HUES6 (cell line): Measurements from ENCODE around the gene ITPR1.

Experiments used
- H3K27ac ChIP-seq: 2 replicates; pipeline ENCODE4 v1.7.0; 2013; ENCODE audit warnings: low read depth, mild to moderate bottlenecking, low read length, inconsistent platforms
- H3K27me3 ChIP-seq: 2 replicates; pipeline ENCODE4 v1.6.1; 2013; ENCODE audit warnings: low read length; ENCODE audit not compliant: control insufficient read depth, insufficient read depth
- H3K36me3 ChIP-seq: 2 replicates; pipeline ENCODE4 v1.6.1; 2013; ENCODE audit warnings: low read length; ENCODE audit not compliant: control insufficient read depth, insufficient read depth
- H3K4me1 ChIP-seq: 2 replicates; pipeline ENCODE4 v1.6.1; 2013; ENCODE audit warnings: low read length; ENCODE audit not compliant: control insufficient read depth, insufficient read depth
- H3K4me3 ChIP-seq: 2 replicates; pipeline ENCODE4 v1.5.1; 2013; ENCODE audit warnings: low read depth, low read length
- H3K9ac ChIP-seq: one replicate; pipeline ENCODE4 v1.6.1; 2013; ENCODE audit warnings: mild to moderate bottlenecking, low read length
- H3K9me3 ChIP-seq: 2 replicates; pipeline ENCODE4 v1.6.1; 2013; ENCODE audit warnings: low read depth, low read length; ENCODE audit not compliant: control insufficient read depth, insufficient read depth

ITPR1 gene

DNA sequence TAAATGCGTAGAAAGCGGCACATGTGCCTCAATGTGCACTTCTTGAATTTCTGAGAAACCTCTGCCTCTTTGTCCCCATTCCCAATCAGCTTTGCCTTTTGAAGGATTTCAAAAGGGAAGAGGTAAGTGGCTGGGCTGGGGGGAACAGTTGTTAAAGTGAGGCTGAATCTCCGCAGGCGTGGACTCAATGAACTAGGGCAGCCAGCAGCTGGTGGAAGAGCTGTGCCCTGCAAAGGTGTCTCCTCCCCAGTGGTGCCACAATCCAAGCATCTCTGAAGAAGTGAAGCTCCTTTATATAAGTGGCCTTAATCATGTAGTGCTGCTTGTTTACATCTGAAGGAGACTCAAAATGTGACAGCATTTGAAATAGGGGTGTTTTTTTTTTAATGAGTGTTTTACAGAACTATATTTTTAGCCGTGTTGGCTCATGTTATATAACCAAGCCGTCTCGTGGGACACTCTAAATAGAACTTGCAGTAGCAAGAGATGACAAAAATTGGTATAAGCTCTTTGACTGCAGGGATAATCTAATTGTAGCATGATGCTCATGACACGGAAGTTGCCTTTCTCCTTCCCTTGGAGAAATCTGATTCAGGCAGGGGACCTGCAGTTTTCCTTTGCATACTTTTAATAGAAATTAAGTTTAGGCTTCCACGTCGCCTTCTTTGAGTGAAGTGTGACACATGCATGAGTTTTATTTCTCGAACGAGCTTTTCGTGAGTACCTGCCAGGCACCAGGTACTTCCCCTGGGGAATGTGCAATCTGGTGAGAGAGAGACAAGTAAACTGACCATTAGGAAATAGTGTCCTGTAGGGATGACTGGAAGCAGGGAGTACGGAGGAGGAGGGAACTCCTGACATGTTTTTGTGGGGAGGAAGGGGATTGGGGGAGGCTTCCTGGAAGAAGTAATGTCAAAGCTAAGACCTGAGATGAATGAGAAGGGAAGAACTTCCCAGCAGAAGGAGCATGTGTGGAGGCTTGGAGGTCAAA lies 306.4 kb downstream of the ITPR1 start:
- H3K9ac ChIP-seq, result no peak overlapping the region
- H3K27me3 ChIP-seq, result no peaks in the 10 kb centered on the region
- H3K9me3 ChIP-seq, result peaks cover 6% of the 10 kb centered on the region; the same call in 1 of the 2 replicates
- no peak overlapping the region for H3K27ac ChIP-seq
- no peaks in the 10 kb centered on the region for H3K36me3 ChIP-seq
- no peaks in the 10 kb centered on the region for H3K4me1 ChIP-seq
- no peak overlapping the region for H3K4me3 ChIP-seq

DNA sequence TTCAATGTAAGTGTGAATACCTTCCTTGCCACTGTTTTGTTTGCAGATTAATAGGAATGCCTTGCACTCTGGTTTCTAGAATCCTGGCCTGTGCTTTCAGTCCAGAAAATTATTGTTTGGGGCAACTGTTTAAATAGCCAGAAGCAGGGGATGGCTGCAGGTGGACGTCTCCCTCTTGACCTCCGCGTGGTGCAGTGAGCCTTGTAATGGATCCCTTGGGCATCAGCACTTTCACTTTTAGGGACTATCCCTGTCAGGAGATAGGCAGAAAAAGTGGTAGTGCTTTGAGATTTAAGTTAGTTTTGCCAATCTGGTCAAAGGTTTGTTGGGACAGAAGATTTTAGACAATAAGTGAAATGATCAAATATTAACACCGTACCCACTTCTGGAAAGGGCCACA lies 307.4 kb downstream of the ITPR1 start:
- Histone ChIP-seq H3K9me3 (peaks cover 6% of the 10 kb centered on the region; the same call in 1 of the 2 replicates), H3K9ac (no peak overlapping the region), H3K27ac (no peak overlapping the region), H3K27me3 (no peaks in the 10 kb centered on the region), H3K4me1 (no peaks in the 10 kb centered on the region), H3K4me3 (no peak overlapping the region), H3K36me3 (no peaks in the 10 kb centered on the region)

DNA sequence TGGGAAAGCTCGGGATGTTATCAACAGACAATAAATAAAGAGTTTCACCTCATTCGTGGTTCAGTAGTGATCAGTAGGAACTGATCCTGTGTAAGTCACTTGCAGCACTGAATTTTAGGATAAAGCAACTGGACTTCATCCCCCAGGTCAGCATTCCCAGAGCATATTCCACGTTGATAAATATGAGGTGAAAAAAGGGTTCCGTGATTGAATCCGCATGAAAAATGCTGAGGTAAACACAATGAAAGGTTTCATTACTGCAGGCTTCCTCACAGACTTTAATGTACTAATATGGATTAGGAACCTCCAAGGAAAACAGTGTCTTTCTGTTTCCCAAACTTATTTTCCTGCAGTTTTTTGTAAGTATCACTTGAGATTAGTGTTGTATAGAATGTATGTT lies 308.7 kb downstream of the ITPR1 start:
- H3K36me3 ChIP-seq, result no peaks in the 10 kb centered on the region

DNA sequence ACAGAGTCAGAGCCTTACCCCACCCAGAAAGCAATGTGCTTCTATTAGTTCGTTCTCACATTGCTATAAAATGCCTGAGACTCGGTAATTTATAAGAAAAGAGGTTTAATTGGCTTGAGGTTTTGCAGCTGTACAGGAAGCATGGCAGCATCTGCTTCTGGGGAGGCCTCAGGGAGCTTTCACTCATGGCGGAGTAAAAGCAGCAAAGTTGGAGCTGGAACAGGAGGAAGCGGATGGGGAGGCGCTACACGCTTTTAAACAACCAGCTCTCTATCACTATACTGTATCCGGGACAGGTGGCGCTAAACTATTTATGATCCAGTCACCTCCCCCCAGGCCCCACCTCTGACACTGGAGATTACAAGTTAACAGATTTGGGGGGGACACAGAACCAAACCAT lies 309.8 kb downstream of the ITPR1 start:
- Histone ChIP-seq H3K36me3 (no peaks in the 10 kb centered on the region), H3K9me3 (no peaks in the 10 kb centered on the region), H3K27ac (no peak overlapping the region), H3K9ac (no peak overlapping the region), H3K4me3 (no peak overlapping the region), H3K4me1 (no peaks in the 10 kb centered on the region), H3K27me3 (no peaks in the 10 kb centered on the region)

More for the DNA sequence above, 308.7 kb downstream of the ITPR1 start:
- H3K4me1 ChIP-seq, result no peaks in the 10 kb centered on the region
- peaks cover 6% of the 10 kb centered on the region; the same call in 1 of the 2 replicates for H3K9me3 ChIP-seq
- H3K27ac ChIP-seq, result no peak overlapping the region
- H3K27me3 ChIP-seq, result no peaks in the 10 kb centered on the region
- H3K4me3 ChIP-seq, result no peak overlapping the region
- H3K9ac ChIP-seq, result no peak overlapping the region

DNA sequence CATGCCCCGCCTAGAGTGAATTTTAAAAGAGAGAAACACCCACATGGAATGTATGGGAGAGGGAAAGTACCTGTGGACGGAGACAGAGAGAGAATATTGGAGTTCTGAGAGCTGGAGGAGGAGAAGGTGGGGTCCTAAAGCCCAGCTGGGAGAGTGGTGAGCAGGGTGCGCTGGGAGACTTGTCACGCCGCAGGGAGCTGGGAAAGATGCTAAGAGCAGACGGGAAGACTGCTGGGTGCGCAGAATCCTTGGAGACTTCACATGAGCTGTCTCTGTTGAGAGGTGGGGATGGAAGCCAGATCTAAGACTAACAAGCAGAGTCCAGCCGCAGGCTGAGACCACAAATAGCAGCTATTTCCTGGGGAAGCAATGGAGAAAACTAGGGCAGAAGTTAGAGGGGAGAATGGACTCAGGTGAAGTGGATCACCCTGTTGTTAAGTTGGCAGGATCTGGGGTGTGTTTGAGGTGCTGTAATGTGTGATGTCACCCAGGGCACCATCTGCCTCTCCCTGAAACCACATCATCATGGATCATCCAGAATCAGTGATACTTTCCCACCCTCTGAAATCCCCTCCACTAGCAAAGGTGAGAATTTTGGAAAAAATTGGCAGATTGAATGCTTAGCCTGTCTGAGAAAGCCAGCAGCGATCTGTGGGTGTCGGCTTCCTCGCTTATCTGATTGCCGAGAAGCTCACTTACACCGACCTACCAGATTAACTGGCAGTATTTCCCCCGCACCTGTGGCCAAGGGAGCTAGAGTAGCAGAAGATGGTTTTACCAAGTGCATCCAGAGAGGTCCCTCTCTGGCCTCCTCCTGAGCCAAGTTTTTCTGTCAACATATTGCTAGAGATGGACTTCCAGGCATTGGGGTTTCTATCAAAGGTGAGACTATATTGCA lies 311.3 kb downstream of the ITPR1 start:
- Histone ChIP-seq H3K4me3 (no peak overlapping the region), H3K9ac (no peak overlapping the region), H3K4me1 (no peaks in the 10 kb centered on the region), H3K27me3 (no peaks in the 10 kb centered on the region), H3K36me3 (no peaks in the 10 kb centered on the region), H3K9me3 (no peaks in the 10 kb centered on the region), H3K27ac (no peak overlapping the region)

DNA sequence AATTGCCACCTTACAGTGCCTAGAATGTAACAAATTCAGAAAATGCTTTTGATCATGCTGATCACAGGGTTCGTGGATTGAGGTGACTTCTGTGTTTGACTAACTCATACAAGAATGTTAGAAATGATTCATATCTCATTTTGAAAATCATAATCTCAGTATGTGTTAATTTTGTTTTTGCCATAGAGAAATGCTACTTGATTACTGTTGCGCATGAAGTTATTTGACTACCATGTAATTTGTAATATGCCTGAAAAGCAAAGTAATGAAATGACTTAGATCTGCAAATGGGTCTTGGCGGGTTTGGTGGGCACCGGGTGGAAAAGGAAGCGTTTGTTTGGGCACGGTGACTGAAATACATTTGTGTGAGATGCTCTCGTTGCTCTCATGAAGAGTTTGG lies 312.5 kb downstream of the ITPR1 start:
- no peaks in the 10 kb centered on the region for H3K27me3 ChIP-seq
- H3K36me3 ChIP-seq, result no peaks in the 10 kb centered on the region
- H3K27ac ChIP-seq, result no peak overlapping the region
- H3K4me3 ChIP-seq, result no peak overlapping the region
- H3K4me1 ChIP-seq, result no peaks in the 10 kb centered on the region
- H3K9ac ChIP-seq, result no peak overlapping the region
- H3K9me3 ChIP-seq, result no peaks in the 10 kb centered on the region

DNA sequence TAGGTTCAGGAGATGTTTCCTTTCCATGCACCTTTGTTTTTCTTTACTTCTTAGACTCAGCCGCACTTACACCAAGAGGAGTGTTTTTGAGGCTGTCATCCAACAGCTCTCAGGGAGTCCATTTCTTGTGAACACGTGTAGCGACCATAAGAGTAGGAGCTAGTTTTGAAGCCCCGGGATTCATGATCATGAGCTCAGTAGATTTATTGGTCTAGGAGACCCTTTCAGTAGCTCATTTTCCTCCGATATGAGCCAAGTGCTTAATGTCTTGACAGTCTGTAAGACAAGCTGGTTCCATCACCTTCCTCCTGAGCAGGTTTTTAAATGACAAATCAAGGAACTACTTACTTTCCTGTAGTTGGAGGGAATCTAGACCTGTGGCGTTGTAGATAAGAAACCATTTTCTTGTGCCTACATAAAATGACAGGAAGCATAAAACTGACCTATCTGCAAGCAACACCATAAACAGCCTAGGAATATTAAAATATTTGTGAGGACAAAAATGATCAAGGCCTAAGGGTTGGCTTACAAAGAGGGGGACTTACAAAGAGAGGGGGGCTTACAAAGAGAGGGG lies 313.5 kb downstream of the ITPR1 start:
- Histone ChIP-seq H3K9ac (no peak overlapping the region), H3K27ac (no peak overlapping the region), H3K27me3 (no peaks in the 10 kb centered on the region), H3K36me3 (no peaks in the 10 kb centered on the region), H3K4me1 (no peaks in the 10 kb centered on the region), H3K9me3 (no peaks in the 10 kb centered on the region), H3K4me3 (no peak overlapping the region)

DNA sequence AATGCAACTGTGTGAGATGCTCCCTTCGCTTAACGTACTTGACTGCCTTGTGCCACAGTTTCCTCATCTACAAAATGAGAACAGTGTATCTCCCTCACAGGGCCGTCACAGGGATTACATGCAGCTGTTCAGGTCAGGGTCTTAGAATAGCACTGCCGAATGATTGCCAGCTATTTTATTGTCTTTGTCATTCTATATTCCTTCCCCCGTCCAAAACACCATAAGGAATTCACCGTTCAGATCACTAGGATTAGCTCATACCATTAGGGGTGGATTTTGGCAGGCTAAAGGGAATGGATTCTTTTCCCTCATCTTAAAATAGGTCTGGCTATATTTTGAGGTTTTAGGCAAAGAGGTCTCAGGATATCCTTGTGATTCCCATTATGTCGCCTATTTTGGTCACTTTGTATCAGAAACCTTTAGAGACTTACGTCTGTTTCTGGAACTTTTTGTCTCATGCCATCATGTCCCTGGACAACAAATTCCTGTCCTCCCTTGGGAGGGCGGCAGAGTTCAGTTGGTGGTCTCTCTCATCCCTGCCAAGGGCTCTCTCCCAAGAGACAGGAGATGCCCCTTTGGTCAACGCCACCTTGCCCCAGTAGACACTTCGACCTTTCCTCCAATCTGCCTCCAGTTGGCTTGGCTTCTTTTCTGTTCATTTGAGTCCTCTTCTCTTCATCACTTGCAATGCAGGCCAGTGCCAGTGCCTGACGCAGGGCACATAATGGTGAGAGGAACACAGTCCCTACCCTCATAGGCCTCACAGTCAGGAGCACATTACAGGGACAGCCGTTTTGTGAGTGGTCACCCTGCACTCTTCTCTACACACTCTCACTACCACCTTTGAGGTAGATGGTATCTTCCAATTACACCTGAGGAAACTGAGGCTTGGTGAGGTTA lies 314.5 kb downstream of the ITPR1 start:
- Histone ChIP-seq H3K4me3 (no peak overlapping the region), H3K9ac (no peak overlapping the region), H3K27ac (no peak overlapping the region), H3K27me3 (no peaks in the 10 kb centered on the region), H3K9me3 (no peaks in the 10 kb centered on the region), H3K36me3 (no peaks in the 10 kb centered on the region), H3K4me1 (no peaks in the 10 kb centered on the region)

DNA sequence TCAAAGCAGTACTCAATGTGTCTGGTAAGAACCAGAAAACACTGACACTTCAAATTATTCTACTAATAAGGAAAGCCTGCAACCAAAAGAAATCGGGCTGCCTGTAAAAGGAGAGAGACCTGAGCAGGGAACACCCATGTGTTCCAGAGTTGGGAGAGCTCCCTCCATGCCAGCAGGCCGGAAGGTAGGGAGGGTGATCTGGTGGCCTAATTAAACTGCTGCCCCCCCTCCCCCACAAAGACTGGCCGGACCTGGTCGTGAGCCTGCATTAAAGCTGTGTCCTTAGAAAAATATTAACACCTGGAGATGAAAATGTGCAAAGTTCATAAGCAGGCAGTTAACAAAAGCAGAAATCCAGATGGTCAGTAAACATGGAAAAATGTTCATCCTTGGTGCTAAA lies 315.5 kb downstream of the ITPR1 start:
- Histone ChIP-seq H3K27ac (no peak overlapping the region), H3K27me3 (no peaks in the 10 kb centered on the region), H3K4me3 (no peak overlapping the region), H3K36me3 (no peaks in the 10 kb centered on the region), H3K9me3 (no peaks in the 10 kb centered on the region), H3K4me1 (peaks cover 1% of the 10 kb centered on the region; the same call in 1 of the 2 replicates), H3K9ac (no peak overlapping the region)

DNA sequence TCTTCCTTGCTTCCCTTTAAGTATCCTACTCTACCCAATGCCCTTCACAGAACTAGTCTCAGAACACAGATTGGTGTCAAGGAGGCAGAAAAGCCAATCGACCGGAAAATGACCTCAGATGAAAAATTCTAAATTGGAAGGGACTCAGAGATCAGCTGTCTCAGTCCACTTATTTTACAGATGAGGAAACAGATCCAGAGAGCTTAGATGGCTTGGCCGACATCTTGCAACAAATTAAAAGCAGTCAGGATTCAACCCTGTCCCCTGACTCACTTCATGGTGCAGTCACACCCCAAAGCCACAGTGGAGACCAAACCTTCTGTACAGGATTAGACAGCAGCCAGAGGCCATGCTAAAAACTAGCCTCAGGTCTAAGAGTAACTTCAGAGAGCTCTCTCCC lies 316.8 kb downstream of the ITPR1 start:
- Histone ChIP-seq H3K27ac (no peak overlapping the region), H3K4me1 (peaks cover 12% of the 10 kb centered on the region; the same call in 1 of the 2 replicates), H3K27me3 (no peaks in the 10 kb centered on the region)

More for the DNA sequence above, 316.8 kb downstream of the ITPR1 start:
- H3K36me3 ChIP-seq, result no peaks in the 10 kb centered on the region
- H3K4me3 ChIP-seq, result no peak overlapping the region
- no peaks in the 10 kb centered on the region for H3K9me3 ChIP-seq
- no peak overlapping the region for H3K9ac ChIP-seq
